Measurements from ENCODE around the gene SERPINE2.

The SERPINE2 gene

GRCh38 chr2:223993634-223994232, 45.4 kb downstream of the SERPINE2 start:
- no peak overlapping the region for H3K27ac ChIP-seq (ENCODE audit: low read depth, low read length)
- H3K4me3 ChIP-seq (ENCODE audit: low read length), result no peak overlapping the region
- DNase-seq, result peak; percentile 82

GRCh38 chr2:223991611-223992010, 47.5 kb downstream of the SERPINE2 start:
- Histone ChIP-seq H3K36me3 (ENCODE audit: control insufficient read depth, insufficient read depth, low read length) (peaks cover 17% of the 10 kb centered on the region), H3K56ac (ENCODE audit: low read length) (no peak overlapping the region), H3K79me1 (ENCODE audit: low read length) (no peaks in the 10 kb centered on the region), H2AK5ac (ENCODE audit: low read length) (no peak overlapping the region), H2BK5ac (ENCODE audit: low read length) (no peak overlapping the region), H2BK120ac (ENCODE audit: low read depth, low read length) (no peak overlapping the region), H3K23ac (ENCODE audit: low read length) (no peak overlapping the region), H3K79me2 (ENCODE audit: control insufficient read depth, insufficient read depth, low read length) (no peaks in the 10 kb centered on the region), H3K18ac (ENCODE audit: low read length) (no peak overlapping the region), H3K9ac (ENCODE audit: low read length) (no peak overlapping the region), H3K4me2 (ENCODE audit: low read length) (no peak overlapping the region), H4K5ac (ENCODE audit: low read length) (no peak overlapping the region), H3K4me1 (ENCODE audit: control insufficient read depth, low read depth, low read length) (no peaks in the 10 kb centered on the region), H4K8ac (ENCODE audit: low read depth, low read length) (peak overlapping the region; percentile 57), H2BK15ac (replicated peaks; ENCODE audit: low read depth) (no peak overlapping the region), H3K4me3 (ENCODE audit: low read length) (no peak overlapping the region), H3K27me3 (ENCODE audit: insufficient read depth, low read length, poor library complexity) (no peaks in the 10 kb centered on the region), H3K27ac (ENCODE audit: low read depth, low read length) (no peak overlapping the region), H3K4ac (ENCODE audit: low read depth, low read length) (no peak overlapping the region)
- DNase-seq, result no peak
- no CpG with 5 or more reads among the region's 12 CpGs for WGBS (ENCODE audit: extremely low coverage, insufficient coverage, low lambda C conversion rate)

More at GRCh38 chr2:223993634-223994232, 45.4 kb downstream of the SERPINE2 start:
- Histone ChIP-seq H3K18ac (ENCODE audit: low read length) (no peak overlapping the region), H3K56ac (ENCODE audit: low read length) (no peak overlapping the region), H4K5ac (ENCODE audit: low read length) (no peak overlapping the region), H2BK120ac (ENCODE audit: low read depth, low read length) (no peak overlapping the region), H3K9ac (ENCODE audit: low read length) (no peak overlapping the region), H3K4ac (ENCODE audit: low read depth, low read length) (no peak overlapping the region), H3K4me1 (ENCODE audit: control insufficient read depth, low read depth, low read length) (no peaks in the 10 kb centered on the region), H3K36me3 (ENCODE audit: control insufficient read depth, insufficient read depth, low read length) (peaks cover 21% of the 10 kb centered on the region), H3K27me3 (ENCODE audit: insufficient read depth, low read length, poor library complexity) (no peaks in the 10 kb centered on the region), H3K79me1 (ENCODE audit: low read length) (peaks cover 5% of the 10 kb centered on the region), H2AK5ac (ENCODE audit: low read length) (no peak overlapping the region), H2BK5ac (ENCODE audit: low read length) (no peak overlapping the region), H3K4me2 (ENCODE audit: low read length) (no peak overlapping the region), H4K8ac (ENCODE audit: low read depth, low read length) (no peak overlapping the region), H3K79me2 (ENCODE audit: control insufficient read depth, insufficient read depth, low read length) (peaks cover 4% of the 10 kb centered on the region), H3K23ac (ENCODE audit: low read length) (no peak overlapping the region), H2BK15ac (replicated peaks; ENCODE audit: low read depth) (no peak overlapping the region)
- no CpG with 5 or more reads among the region's 5 CpGs for WGBS (ENCODE audit: extremely low coverage, insufficient coverage, low lambda C conversion rate)

- H3K4me2 ChIP-seq (ENCODE audit: low read length), result no peak overlapping the region
- no peak overlapping the region for H2BK5ac ChIP-seq (ENCODE audit: low read length)
- no peaks in the 10 kb centered on the region for H3K79me1 ChIP-seq (ENCODE audit: low read length)
- no peak overlapping the region for H3K4ac ChIP-seq (ENCODE audit: low read depth, low read length)
- H3K27me3 ChIP-seq (ENCODE audit: insufficient read depth, low read length, poor library complexity), result no peaks in the 10 kb centered on the region
- H3K4me3 ChIP-seq (ENCODE audit: low read length), result no peak overlapping the region
- H3K79me2 ChIP-seq (ENCODE audit: control insufficient read depth, insufficient read depth, low read length), result no peaks in the 10 kb centered on the region
- no peak overlapping the region for H4K5ac ChIP-seq (ENCODE audit: low read length)
- no peak overlapping the region for H3K27ac ChIP-seq (ENCODE audit: low read depth, low read length)
- H3K23ac ChIP-seq (ENCODE audit: low read length), result no peak overlapping the region
- peaks cover 11% of the 10 kb centered on the region for H3K36me3 ChIP-seq (ENCODE audit: control insufficient read depth, insufficient read depth, low read length)
- no peaks in the 10 kb centered on the region for H3K4me1 ChIP-seq (ENCODE audit: control insufficient read depth, low read depth, low read length)
- no CpG with 5 or more reads among the region's 3 CpGs for WGBS (ENCODE audit: extremely low coverage, insufficient coverage, low lambda C conversion rate)
- DNase-seq, result no peak
- H2BK120ac ChIP-seq (ENCODE audit: low read depth, low read length), result no peak overlapping the region
- H2BK15ac ChIP-seq (replicated peaks; ENCODE audit: low read depth), result no peak overlapping the region
- no peak overlapping the region for H2AK5ac ChIP-seq (ENCODE audit: low read length)
- no peak overlapping the region for H3K56ac ChIP-seq (ENCODE audit: low read length)
- H4K8ac ChIP-seq (ENCODE audit: low read depth, low read length), result no peak overlapping the region
- H3K9ac ChIP-seq (ENCODE audit: low read length), result no peak overlapping the region
- no peak overlapping the region for H3K18ac ChIP-seq (ENCODE audit: low read length)
Measured at GRCh38 chr2:223989856-223990232, 49.2 kb downstream of the SERPINE2 start.

GRCh38 chr2:223989206-223989855, 49.8 kb downstream of the SERPINE2 start:
- no peak overlapping the region for H3K18ac ChIP-seq (ENCODE audit: low read length)
- H3K4me2 ChIP-seq (ENCODE audit: low read length), result no peak overlapping the region
- H3K27me3 ChIP-seq (ENCODE audit: insufficient read depth, low read length, poor library complexity), result no peaks in the 10 kb centered on the region
- DNase-seq, result peak; percentile 41
- no peak overlapping the region for H3K4ac ChIP-seq (ENCODE audit: low read depth, low read length)
- no peaks in the 10 kb centered on the region for H3K79me2 ChIP-seq (ENCODE audit: control insufficient read depth, insufficient read depth, low read length)
- no peak overlapping the region for H3K4me3 ChIP-seq (ENCODE audit: low read length)
- H2BK120ac ChIP-seq (ENCODE audit: low read depth, low read length), result no peak overlapping the region
- peaks cover 13% of the 10 kb centered on the region for H3K36me3 ChIP-seq (ENCODE audit: control insufficient read depth, insufficient read depth, low read length)
- H3K27ac ChIP-seq (ENCODE audit: low read depth, low read length), result no peak overlapping the region
- H2BK15ac ChIP-seq (replicated peaks; ENCODE audit: low read depth), result no peak overlapping the region
- H4K5ac ChIP-seq (ENCODE audit: low read length), result no peak overlapping the region
- H3K4me1 ChIP-seq (ENCODE audit: control insufficient read depth, low read depth, low read length), result no peaks in the 10 kb centered on the region
- no peaks in the 10 kb centered on the region for H3K79me1 ChIP-seq (ENCODE audit: low read length)
- H3K23ac ChIP-seq (ENCODE audit: low read length), result no peak overlapping the region
- H2AK5ac ChIP-seq (ENCODE audit: low read length), result no peak overlapping the region
- H3K56ac ChIP-seq (ENCODE audit: low read length), result no peak overlapping the region
- no peak overlapping the region for H4K8ac ChIP-seq (ENCODE audit: low read depth, low read length)
- H2BK5ac ChIP-seq (ENCODE audit: low read length), result no peak overlapping the region
- no peak overlapping the region for H3K9ac ChIP-seq (ENCODE audit: low read length)
- WGBS (ENCODE audit: extremely low coverage, insufficient coverage, low lambda C conversion rate), result no CpG with 5 or more reads among the region's 10 CpGs

GRCh38 chr2:223981241-223981640, 57.8 kb downstream of the SERPINE2 start:
- Histone ChIP-seq H3K23ac (ENCODE audit: low read length) (no peak overlapping the region), H3K36me3 (ENCODE audit: control insufficient read depth, insufficient read depth, low read length) (peaks cover 28% of the 10 kb centered on the region), H3K4me3 (ENCODE audit: low read length) (no peak overlapping the region), H2AK5ac (ENCODE audit: low read length) (no peak overlapping the region), H3K4me2 (ENCODE audit: low read length) (no peak overlapping the region), H3K4ac (ENCODE audit: low read depth, low read length) (no peak overlapping the region), H2BK5ac (ENCODE audit: low read length) (no peak overlapping the region), H3K27ac (ENCODE audit: low read depth, low read length) (no peak overlapping the region), H2BK120ac (ENCODE audit: low read depth, low read length) (no peak overlapping the region), H2BK15ac (replicated peaks; ENCODE audit: low read depth) (no peak overlapping the region), H3K79me2 (ENCODE audit: control insufficient read depth, insufficient read depth, low read length) (no peaks in the 10 kb centered on the region), H3K9ac (ENCODE audit: low read length) (no peak overlapping the region), H4K8ac (ENCODE audit: low read depth, low read length) (no peak overlapping the region), H3K27me3 (ENCODE audit: insufficient read depth, low read length, poor library complexity) (no peaks in the 10 kb centered on the region), H3K18ac (ENCODE audit: low read length) (no peak overlapping the region), H3K56ac (ENCODE audit: low read length) (no peak overlapping the region), H3K4me1 (ENCODE audit: control insufficient read depth, low read depth, low read length) (no peaks in the 10 kb centered on the region), H3K79me1 (ENCODE audit: low read length) (no peaks in the 10 kb centered on the region), H4K5ac (ENCODE audit: low read length) (no peak overlapping the region)
- WGBS (ENCODE audit: extremely low coverage, insufficient coverage, low lambda C conversion rate), result no CpG with 5 or more reads among the region's 1 CpG
- DNase-seq, result no peak

- Histone ChIP-seq H3K27ac (ENCODE audit: low read depth, low read length) (no peak overlapping the region), H3K4me3 (ENCODE audit: low read length) (no peak overlapping the region), H3K36me3 (ENCODE audit: control insufficient read depth, insufficient read depth, low read length) (peaks cover 26% of the 10 kb centered on the region), H3K4me1 (ENCODE audit: control insufficient read depth, low read depth, low read length) (no peaks in the 10 kb centered on the region), H3K56ac (ENCODE audit: low read length) (no peak overlapping the region), H3K4ac (ENCODE audit: low read depth, low read length) (no peak overlapping the region), H3K79me2 (ENCODE audit: control insufficient read depth, insufficient read depth, low read length) (no peaks in the 10 kb centered on the region), H3K23ac (ENCODE audit: low read length) (no peak overlapping the region), H3K27me3 (ENCODE audit: insufficient read depth, low read length, poor library complexity) (no peaks in the 10 kb centered on the region), H3K18ac (ENCODE audit: low read length) (no peak overlapping the region), H4K5ac (ENCODE audit: low read length) (no peak overlapping the region), H3K4me2 (ENCODE audit: low read length) (no peak overlapping the region), H2BK120ac (ENCODE audit: low read depth, low read length) (no peak overlapping the region), H3K79me1 (ENCODE audit: low read length) (no peaks in the 10 kb centered on the region), H4K8ac (ENCODE audit: low read depth, low read length) (no peak overlapping the region), H2AK5ac (ENCODE audit: low read length) (no peak overlapping the region), H2BK5ac (ENCODE audit: low read length) (no peak overlapping the region), H3K9ac (ENCODE audit: low read length) (no peak overlapping the region), H2BK15ac (replicated peaks; ENCODE audit: low read depth) (no peak overlapping the region)
- no CpG with 5 or more reads among the region's 4 CpGs for WGBS (ENCODE audit: extremely low coverage, insufficient coverage, low lambda C conversion rate)
- DNase-seq, result no peak
Measured at GRCh38 chr2:223980803-223981202, 58.3 kb downstream of the SERPINE2 start.

Measured in mesendoderm (in vitro differentiated cells).